Adrenal gland (tissue), 5 donors: ENCODE measurements around the gene OSBP2.

Experiments
- POLR2A ChIP-seq, 2 donors: fragments of 450-650 bp; IDR thresholded peaks; one replicate each; pipeline ENCODE4 v1.6.1; 2017; ENCODE audit warnings: antibody characterized with exemption in 2 of 2, mild to moderate bottlenecking in 2 of 2, moderate library complexity in 1 of 2
- TF ChIP-seq, protein P1 (sequence below), 6 experiments: fragments of 450-650 bp in 4 of 6; fragments of 200-600 bp in 2 of 6; sonication (generic) in 1 of 6; IDR thresholded peaks; 1 replicate in 5 of 6; 2 replicates in 1 of 6; pipeline versions ENCODE4 v1.5.1 to v1.8.0; 2016 to 2021; ENCODE audit warnings: antibody characterized with exemption in 6 of 6, mild to moderate bottlenecking in 2 of 6, moderate library complexity in 1 of 6
- donor health status: DM: no; HTN: no; CAD: no.

DNA sequence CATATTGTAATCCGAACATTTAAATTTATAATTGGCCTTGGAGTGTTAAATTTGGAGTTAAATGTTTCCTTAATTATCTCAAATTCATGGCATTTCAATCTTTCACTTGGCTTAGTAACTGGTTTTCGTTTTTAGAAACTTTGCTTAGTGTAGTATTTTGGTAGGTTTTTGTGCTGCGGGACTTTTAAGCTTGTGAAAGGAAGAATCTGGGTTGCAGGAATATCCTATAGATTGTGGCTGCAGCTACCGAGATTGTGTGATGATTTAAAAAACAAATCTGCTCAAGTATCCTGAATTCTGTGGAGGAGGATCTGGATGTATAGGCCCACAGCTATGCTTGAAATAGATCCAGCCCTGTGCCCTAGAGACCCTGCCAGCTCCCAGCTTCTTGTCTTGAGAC lies 27.1 kb downstream of the OSBP2 start:
- TF ChIP-seq, protein P1, sequence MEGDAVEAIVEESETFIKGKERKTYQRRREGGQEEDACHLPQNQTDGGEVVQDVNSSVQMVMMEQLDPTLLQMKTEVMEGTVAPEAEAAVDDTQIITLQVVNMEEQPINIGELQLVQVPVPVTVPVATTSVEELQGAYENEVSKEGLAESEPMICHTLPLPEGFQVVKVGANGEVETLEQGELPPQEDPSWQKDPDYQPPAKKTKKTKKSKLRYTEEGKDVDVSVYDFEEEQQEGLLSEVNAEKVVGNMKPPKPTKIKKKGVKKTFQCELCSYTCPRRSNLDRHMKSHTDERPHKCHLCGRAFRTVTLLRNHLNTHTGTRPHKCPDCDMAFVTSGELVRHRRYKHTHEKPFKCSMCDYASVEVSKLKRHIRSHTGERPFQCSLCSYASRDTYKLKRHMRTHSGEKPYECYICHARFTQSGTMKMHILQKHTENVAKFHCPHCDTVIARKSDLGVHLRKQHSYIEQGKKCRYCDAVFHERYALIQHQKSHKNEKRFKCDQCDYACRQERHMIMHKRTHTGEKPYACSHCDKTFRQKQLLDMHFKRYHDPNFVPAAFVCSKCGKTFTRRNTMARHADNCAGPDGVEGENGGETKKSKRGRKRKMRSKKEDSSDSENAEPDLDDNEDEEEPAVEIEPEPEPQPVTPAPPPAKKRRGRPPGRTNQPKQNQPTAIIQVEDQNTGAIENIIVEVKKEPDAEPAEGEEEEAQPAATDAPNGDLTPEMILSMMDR (IDR thresholded peaks at IDR 0.05), result no peak
- TF ChIP-seq POLR2A (IDR thresholded peaks at IDR 0.05), result no peak
